ENCODE data around the gene IGFBP4. TPM values are rescaled to one million over a fixed set of nuclear protein-coding genes. Genes with fewer than 3 reads are reported as not detected.
"Not testable (repeated sequence)": the region's sequence is repeated elsewhere in the genome, so short reads cannot be mapped to it uniquely, and the experiment has no call there.

The IGFBP4 gene
- 314 and 706 TPM in 2 replicates for total RNA-seq (ENCODE audit: low replicate concordance)

GRCh38 chr17:40443196-40443987 is at the start of gene IGFBP4:
Gene IGFBP4 (plus strand): TSS chr17:40443450. CDS start chr17:40443736, 286 bp downstream.
- H3K4me3 ChIP-seq (ENCODE audit: low read depth, low read length): peak within 1 kb of the TSS; percentile 95
- TF ChIP-seq CTCF (IDR thresholded peaks at IDR 0.05; ENCODE audit: insufficient read depth, low read length): no peak
- DNase-seq (ENCODE audit: low read depth): peak; percentile 74

DNA sequence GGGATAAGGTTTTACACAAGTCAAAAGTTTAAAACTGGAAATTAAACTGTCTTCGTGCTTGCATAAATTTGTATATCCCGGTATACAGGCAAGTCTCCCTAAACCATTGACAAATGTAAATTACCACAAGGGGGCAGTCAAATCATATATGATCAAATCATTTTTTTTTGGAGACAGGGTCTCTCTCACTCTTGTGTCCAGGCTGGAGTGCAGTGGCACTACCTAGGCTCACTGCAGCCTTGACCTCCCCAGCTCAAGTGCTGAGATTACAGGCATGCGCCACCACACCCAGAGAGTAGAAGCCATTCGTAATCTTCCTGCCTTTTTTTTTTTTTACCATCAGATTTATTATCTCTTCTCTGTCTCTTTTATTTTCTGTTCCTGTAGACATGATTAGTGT is 44.1 kb upstream of the IGFBP4 start:
- H3K4me3 ChIP-seq (ENCODE audit: low read depth, low read length): no peak overlapping the region
- DNase-seq (ENCODE audit: low read depth): peak; percentile 83

GRCh38 chr17:40402668-40403067 is 40.6 kb upstream of the IGFBP4 start:
- H3K4me3 ChIP-seq (ENCODE audit: low read depth, low read length): no peak overlapping the region
- TF ChIP-seq CTCF (IDR thresholded peaks at IDR 0.05; ENCODE audit: insufficient read depth, low read length): peak; percentile 7
- no peak for DNase-seq (ENCODE audit: low read depth)

More for the DNA sequence above, 44.1 kb upstream of the IGFBP4 start:
- TF ChIP-seq CTCF (IDR thresholded peaks at IDR 0.05; ENCODE audit: insufficient read depth, low read length): peak; percentile 58

DNA sequence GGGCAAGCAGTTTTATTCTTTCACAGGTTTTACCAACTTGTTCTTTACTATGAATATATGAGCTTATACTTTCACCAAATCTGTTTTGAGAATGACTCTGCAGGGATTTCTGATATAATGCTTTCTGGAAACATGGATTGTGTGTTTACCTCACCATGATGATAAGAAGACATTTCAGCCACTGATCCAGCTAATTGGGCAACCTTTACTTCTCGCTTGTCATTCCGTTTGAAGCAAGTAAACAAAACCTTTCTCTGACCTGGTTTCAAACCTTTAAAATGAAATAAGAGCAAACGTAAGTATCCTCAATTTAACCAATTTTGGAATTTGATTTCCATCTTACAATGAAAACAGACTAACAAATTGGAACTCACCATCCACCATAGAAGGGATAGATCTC is 39.2 kb upstream of the IGFBP4 start:
- no peak for TF ChIP-seq CTCF (IDR thresholded peaks at IDR 0.05; ENCODE audit: insufficient read depth, low read length)
- no peak overlapping the region for H3K4me3 ChIP-seq (ENCODE audit: low read depth, low read length)
- DNase-seq (ENCODE audit: low read depth): peak; percentile 6

GRCh38 chr17:40407460-40407859 is 35.8 kb upstream of the IGFBP4 start:
- no peak overlapping the region for H3K4me3 ChIP-seq (ENCODE audit: low read depth, low read length)
- DNase-seq (ENCODE audit: low read depth): no peak
- no peak for TF ChIP-seq CTCF (IDR thresholded peaks at IDR 0.05; ENCODE audit: insufficient read depth, low read length)

- not testable (repeated sequence) for DNase-seq (ENCODE audit: low read depth)
Observed at GRCh38 chr17:40409540-40409939, 33.7 kb upstream of the IGFBP4 start.

GRCh38 chr17:40410082-40410481 is 33.2 kb upstream of the IGFBP4 start:
- no peak for TF ChIP-seq CTCF (IDR thresholded peaks at IDR 0.05; ENCODE audit: insufficient read depth, low read length)

More at GRCh38 chr17:40409540-40409939, 33.7 kb upstream of the IGFBP4 start:
- not testable (repeated sequence) for H3K4me3 ChIP-seq (ENCODE audit: low read depth, low read length)

More at GRCh38 chr17:40410082-40410481, 33.2 kb upstream of the IGFBP4 start:
- H3K4me3 ChIP-seq (ENCODE audit: low read depth, low read length): no peak overlapping the region
- no peak for DNase-seq (ENCODE audit: low read depth)
